Measurements from ENCODE around the gene PDE4B.

GRCh38 chr1:65985393-65986066 is 192.8 kb downstream of the PDE4B start:
- TF ChIP-seq CTCF (conservative IDR thresholded peaks at IDR 0.05; ENCODE audit: low read length): no peak
- TF ChIP-seq EZH2phosphoT487 (IDR thresholded peaks at IDR 0.05; ENCODE audit: borderline replicate concordance): no peak

Data from Loucy (cell line).